ENCODE measurements around the gene IRF7.

Gene IRF7

DNA sequence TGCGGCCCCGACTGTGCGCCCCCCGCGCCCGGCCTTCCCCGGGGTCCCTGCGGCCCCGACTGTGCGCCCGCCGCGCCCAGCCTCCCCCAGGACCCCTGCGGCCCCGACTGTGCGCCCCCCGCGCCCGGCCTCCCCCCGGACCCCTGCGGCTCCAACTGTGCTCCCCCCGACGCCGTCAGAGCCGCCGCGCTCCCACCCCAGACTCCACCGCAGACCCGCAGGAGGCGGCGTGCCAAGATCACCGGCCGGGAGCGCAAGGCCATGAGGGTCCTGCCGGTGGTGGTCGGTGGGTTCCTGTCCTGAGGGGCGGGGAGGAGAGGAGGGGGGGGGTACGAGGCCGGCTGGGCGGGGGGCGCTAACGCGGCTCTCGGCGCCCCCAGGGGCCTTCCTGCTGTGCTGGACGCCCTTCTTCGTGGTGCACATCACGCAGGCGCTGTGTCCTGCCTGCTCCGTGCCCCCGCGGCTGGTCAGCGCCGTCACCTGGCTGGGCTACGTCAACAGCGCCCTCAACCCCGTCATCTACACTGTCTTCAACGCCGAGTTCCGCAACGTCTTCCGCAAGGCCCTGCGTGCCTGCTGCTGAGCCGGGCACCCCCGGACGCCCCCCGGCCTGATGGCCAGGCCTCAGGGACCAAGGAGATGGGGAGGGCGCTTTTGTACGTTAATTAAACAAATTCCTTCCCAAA is 24.4 kb upstream of the IRF7 start:
- DNase-seq, result peak; percentile 39

DNA sequence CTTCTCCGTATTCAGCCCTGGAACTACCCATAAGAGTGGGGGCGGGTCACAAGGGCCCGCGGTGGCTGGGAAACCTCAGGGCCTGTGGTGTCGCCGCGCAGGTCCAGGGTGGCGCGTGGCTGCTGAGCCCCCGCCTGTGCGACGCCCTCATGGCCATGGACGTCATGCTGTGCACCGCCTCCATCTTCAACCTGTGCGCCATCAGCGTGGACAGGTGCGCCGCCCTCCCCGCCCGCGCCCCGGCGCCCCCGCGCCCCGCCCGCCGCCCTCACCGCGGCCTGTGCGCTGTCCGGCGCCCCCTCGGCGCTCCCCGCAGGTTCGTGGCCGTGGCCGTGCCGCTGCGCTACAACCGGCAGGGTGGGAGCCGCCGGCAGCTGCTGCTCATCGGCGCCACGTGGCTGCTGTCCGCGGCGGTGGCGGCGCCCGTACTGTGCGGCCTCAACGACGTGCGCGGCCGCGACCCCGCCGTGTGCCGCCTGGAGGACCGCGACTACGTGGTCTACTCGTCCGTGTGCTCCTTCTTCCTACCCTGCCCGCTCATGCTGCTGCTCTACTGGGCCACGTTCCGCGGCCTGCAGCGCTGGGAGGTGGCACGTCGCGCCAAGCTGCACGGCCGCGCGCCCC is 23.7 kb upstream of the IRF7 start:
- DNase-seq, result peak; percentile 15

DNA sequence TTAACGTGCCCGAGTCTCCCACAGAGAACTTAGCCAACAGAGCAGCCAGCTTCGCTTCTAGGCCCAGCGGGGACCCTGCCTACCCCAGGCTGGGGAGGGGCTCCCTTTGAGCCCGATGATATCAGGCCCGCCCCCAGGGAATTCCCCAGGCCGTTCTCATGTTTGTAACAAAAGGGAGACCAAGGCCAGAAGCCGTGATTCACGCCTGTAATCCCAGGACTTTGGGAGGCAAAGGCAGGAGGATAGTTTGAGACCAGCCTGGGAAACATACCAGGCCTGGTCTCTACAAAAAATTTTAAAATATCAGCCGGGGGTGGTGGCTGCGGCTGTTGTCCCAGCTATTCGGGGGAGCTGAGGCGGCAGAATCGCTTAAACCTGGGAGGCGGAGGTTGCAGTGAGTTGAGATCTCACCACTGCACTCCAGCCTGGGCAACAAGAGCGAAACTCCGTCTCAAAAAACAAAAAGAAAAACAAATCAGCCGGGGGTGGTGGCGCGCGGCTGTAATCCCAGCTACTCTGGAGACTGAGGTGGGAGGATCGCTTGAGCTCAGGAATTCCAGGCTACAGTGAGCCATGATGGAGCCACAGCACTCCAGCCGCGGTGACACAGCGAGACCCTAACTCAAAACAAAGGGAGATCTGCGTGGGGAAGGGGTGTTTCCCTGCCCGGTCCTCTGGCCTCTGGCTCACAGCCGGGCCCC is 23.0 kb upstream of the IRF7 start:
- no peak for DNase-seq

GRCh38 chr11:637593-638521 is 22.1 kb upstream of the IRF7 start:
- no peak for DNase-seq

DNA sequence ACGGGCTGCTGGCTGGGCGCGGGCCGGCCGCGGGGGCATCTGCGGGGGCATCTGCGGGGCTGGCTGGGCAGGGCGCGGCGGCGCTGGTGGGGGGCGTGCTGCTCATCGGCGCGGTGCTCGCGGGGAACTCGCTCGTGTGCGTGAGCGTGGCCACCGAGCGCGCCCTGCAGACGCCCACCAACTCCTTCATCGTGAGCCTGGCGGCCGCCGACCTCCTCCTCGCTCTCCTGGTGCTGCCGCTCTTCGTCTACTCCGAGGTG is 21.5 kb upstream of the IRF7 start:
- DNase-seq, result no peak

DNA sequence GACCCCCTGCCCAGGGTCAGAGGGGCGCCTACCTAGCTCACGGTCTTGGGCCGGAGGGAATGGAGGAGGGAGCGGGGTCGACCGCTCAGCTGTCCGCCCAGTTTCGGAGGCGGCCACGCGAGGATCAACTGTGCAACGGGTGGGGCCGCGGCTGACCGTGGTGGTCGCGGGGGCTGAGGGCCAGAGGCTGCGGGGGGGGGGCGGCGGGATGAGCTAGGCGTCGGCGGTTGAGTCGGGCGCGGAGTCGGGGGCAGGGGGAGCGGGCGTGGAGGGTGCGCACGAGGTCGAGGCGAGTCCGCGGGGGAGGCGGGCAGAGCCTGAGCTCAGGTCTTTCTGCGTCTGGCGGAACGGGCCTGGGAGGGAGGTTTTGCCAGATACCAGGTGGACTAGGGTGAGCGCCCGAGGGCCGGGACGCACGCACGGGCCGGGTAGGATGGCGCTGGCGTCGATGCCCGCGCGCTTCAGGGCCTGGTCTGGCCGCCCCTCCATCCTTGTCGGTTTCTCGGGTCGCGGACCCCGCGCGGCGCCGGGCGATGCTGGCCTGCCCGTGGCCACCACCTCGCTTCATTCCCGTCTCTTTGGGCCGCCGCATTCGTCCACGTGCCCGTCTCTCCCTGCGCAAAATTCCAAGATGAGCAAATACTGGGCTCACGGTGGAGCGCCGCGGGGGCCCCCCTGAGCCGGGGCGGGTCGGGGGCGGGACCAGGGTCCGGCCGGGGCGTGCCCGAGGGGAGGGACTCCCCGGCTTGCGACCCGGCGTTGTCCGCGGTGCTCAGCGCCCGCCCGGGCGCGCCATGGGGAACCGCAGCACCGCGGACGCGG is 21.0 kb upstream of the IRF7 start, which contains the start of gene DRD4:
DRD4 (plus strand) TSS at position 759 of the 822 bp plus-strand sequence; CDS start at position 795, 36 bp downstream.
- peak; percentile 64 for DNase-seq

- no peak for DNase-seq
These were observed 20.3 kb upstream of the IRF7 start for GRCh38 chr11:635945-636510.

DNA sequence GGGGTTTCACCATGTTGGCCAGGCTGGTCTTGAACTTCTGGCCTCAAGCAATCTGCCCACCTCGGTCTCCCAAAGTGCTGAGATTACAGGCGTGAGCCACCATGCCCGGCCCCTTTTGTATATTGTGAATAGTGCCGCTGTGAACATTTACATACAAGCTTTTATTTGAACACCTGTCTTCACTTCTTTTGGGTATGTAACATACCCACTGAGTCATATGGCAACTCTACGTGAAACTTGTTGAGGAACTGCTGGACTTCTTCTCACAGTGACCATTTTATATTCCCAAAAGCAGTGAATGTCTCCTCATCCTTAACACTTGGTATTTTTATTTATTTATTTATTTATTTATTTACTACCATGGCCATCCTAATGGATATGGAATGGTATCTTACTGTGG is 15.1 kb upstream of the IRF7 start:
- DNase-seq, result no peak

DNA sequence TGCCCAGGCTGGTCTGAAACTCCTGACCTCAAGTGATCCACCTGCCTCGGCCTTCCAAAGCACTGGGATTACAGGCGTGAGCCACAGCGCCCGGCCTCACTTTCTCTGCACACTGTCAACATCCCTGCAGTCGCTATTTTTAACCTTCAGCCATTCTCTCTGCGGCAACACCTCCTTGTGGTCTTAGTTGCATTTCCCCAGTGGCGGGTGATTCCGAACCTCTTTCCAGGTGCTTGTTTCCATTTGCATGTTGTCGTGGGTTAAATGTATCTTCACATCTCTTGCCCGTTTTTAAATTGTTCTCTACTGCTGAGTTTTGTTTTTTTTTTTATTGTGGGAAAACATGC is 13.5 kb upstream of the IRF7 start:
- DNase-seq, result no peak

DNA sequence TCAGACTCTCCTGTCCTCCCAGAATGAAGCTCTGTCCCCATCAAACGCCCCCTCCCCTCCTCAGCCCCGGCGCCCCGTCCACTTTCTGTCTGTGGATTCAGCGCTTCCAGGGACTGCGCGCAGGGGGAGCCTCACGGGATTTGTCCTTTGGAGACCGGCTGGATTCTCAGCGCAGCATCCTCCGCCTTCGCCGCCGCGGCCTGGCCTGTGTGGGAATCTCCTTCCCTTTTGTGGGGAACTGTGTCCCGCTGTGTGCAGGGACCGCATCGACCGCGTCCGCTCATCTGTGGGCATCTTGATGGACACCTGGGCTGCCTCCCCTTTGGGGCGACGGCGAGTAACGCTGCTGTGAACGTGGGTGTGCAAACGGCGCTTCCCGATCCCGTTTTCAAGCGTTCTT is 12.3 kb upstream of the IRF7 start:
- DNase-seq, result no peak

GRCh38 chr11:627308-627576 is 11.5 kb upstream of the IRF7 start:
- no peak for DNase-seq

DNA sequence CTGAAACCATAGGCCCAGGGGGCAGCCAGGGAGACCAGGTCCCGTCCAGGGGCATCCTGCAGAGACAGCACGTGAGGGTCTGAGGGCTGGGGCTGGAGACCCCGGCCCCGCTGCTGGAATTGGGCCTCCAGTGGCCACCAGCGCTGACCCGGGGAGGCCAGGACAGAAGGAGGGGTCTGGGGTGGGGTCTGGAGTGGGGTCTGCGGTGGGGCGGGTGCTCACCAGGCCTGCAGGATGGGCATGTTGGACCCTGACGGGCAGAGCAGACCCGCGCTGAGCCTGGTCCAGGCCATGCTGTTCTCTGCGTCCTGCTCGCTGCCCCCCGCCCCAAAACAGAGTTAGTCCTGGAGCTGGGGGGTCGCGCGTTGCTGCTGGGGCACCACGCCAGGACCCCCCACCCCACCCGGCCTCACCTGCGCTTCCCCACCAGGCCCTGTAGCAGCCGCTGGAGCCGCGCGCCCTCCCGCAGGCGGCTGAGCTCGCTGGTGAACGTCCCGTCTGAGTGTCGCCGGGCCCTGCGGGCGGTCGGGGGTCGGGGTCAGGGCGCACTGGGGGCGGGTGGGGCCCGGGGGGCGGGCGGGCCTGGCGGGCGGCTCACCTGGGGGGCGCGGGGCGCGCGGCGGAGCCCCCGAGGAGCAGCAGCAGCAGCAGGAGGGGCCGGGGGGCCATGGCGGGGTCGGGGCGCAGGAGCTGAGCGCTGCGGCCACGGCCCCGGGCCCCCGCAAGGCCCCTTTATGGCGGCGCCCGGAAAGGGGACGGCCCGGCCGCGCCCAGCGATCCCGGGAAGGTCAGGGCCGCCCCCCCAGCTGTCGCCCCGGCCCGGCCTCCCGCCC is 10.9 kb upstream of the IRF7 start, which contains the start of gene SCT:
SCT (minus strand) TSS at position 707 of the 833 bp plus-strand sequence; CDS start at position 669, 38 bp downstream.
- DNase-seq, result no peak

DNA sequence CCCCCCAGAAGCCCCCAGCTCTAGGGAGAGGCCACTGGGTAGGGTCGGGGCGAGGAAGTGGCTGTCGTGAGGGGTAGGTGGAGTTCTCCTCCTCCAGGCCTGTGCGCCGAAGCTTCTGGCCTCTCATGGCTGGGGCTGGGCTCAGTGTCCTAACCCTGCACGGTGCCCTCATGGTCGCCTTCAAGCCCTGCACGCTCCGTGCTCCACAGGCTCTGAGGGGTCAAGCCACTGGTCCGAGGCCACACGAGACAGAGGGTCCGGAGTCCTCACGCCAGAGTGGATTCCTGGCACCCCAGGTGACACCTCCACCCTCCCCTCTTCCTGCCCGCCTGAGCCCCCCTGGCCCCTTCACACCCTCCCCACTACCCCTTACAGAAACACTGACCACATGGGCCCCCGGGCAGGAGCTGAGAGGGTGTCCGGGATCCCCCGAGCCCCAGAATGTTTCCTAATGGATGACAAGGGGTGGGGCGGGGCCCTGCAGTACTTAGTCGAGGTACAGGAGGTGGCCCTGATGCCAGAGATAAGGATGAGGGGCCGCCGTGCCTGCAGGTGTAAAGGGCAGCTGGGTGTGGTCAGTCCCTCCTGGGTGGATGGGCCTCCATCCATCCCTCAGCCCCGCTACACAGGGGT is 10.0 kb upstream of the IRF7 start:
- DNase-seq, result no peak

DNA sequence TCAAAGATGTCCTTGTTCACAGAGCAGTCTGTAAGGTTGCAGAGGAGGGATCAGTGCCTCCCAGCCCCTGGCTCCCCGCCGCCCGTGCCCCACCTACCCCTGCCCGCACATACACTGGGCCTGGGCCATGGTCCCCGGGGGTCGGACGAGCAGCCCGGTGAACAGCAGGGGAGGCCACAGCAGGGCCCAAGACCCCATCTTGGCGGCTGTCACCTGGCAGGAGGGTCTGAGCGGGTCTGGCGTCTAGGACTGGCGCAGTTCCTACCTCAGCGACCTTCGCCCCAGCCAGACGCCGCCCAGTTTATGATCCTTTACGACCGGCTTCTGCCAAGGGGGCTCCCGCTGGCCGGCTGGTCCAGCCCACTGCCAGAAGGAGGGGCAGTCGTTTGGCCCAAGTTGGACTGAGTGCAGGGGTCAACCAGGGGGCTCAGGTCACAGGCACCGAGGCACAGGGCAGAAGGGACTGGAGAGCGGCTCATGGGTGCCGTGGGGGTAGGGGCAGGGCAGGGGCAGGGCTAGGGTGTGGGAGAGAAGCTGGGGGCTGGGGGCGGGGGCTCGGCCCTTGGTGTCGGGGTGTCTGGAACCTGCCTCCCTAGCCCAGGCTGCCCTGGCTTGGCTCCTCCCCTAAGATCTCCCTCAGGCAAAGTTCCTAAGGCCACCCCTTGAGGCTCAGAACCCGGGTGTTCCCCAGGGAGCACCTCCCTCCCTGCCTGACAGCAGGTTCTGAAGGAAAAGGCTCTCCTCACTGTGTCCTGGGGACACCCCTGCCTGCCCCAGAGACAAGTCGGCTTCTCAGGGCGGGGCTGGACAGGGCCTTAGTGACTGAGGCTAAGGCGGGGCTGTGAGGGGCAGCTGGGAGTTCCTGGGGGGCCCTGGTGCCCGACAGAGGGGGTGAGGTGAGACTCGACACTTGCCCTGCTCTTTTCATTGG is 9.2 kb upstream of the IRF7 start, which contains the start of gene CDHR5:
CDHR5 (minus strand) TSS at position 251 of the 931 bp plus-strand sequence; CDS start at position 198, 53 bp downstream.
- no peak for DNase-seq

GRCh38 chr11:623999-624704 is 8.4 kb upstream of the IRF7 start:
- DNase-seq, result no peak

DNA sequence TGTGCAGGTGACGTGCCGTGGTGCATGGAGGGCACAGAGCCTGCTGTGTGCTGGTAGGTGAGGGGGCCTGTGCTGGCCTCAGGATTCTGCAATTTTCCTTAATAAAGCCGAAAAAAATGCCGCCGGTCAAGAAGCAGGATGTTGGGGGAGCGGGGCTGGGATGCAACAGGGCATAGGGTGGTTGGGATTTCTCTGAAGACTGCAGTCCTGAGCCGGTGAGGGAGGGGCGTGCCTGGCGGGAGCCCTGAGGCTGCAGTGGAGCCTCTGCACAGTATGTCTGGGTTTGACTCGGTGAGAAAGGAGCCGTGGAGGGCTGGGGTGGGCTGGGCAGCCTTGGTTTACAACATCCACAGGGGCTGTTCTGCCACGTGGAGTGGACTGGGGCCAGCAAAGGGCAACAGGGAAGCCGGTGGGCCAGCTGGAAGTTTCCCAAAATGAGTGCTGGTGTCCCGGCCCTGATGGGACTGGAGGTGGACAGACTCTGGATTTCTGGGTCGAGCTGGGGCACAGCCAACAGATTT is 7.7 kb upstream of the IRF7 start:
- DNase-seq, result no peak

- DNase-seq, result no peak
These were observed 6.1 kb upstream of the IRF7 start for GRCh38 chr11:621838-622237.

All from suppressor macrophage treated with lipopolysaccharide for 4 hours (primary cell).